Uterine smooth muscle cell (primary cell): ENCODE measurements around the gene DNAJC1. TPM values are rescaled to one million over a fixed set of nuclear protein-coding genes. Genes with fewer than 3 reads are reported as not detected.

ENCODE experiments used
- total RNA-seq: library from RNA; depleted of rRNA; stranded (reverse); fragments of >200 nt; gene quantifications from 2 replicates; pipeline ENCODE4 v1.2.3, GENCODE V29; 2014

DNAJC1 gene, protein sequence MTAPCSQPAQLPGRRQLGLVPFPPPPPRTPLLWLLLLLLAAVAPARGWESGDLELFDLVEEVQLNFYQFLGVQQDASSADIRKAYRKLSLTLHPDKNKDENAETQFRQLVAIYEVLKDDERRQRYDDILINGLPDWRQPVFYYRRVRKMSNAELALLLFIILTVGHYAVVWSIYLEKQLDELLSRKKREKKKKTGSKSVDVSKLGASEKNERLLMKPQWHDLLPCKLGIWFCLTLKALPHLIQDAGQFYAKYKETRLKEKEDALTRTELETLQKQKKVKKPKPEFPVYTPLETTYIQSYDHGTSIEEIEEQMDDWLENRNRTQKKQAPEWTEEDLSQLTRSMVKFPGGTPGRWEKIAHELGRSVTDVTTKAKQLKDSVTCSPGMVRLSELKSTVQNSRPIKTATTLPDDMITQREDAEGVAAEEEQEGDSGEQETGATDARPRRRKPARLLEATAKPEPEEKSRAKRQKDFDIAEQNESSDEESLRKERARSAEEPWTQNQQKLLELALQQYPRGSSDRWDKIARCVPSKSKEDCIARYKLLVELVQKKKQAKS
- 68.1 and 70.6 TPM in 2 replicates for total RNA-seq

DNA sequence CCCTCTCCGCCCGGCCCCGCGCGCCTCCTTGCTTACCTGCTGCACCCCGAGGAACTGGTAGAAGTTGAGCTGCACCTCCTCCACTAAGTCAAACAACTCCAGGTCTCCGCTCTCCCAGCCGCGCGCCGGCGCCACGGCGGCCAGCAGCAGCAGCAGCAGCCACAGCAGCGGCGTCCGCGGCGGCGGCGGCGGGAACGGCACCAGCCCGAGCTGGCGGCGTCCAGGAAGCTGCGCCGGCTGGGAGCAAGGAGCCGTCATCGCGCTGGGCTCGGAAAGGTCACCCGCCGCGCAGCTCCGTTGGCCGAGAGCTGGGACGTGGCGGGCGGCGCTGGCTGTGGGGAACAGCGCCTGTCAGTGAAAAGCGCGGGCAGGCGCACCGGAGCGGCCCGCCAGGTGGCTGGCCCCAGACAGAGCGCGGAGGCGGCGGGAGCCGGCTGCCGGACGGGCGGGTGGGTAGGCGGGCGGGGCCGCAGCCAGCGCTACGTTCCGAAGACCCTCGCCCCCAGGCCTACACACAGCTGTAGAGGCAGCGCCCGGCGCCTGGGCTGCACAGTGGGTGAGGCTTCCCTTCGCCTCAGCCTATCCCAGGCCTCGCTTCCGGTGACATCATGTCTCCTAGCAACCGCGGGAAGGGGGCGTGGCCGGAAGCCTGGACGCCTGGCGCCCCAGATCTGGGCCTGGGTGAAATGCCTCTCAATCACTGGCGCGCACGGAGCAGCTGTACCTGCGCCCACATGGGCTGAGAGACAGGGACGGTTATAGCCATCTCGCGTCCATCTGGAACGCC, at the start of gene DNAJC1:
DNAJC1 (minus strand) TSS at position 554 of the 787 bp plus-strand sequence; CDS start at position 258, 296 bp downstream.

Other genes with a start within 250 kb of the DNAJC1 start
- gene EBLN1, start 214.3 kb upstream of the DNAJC1 start, total RNA-seq, result not detected in 2 replicates